Stimulated activated CD8-positive, alpha-beta memory T cell treated with anti-CD3 and anti-CD28 coated beads, Interleukin-7, amount 100 ng/mL, for 24 hours (primary cell): ENCODE data around the gene SALL4.

ENCODE experiments used
- DNase-seq: peaks from one replicate; pipeline ENCODE4 v3.0.0-alpha.2; 2020; ENCODE audit warnings: low read depth

SALL4 gene

GRCh38 chr20:51735728-51736600 is 66.4 kb downstream of the SALL4 start:
- DNase-seq: no peak

GRCh38 chr20:51734876-51735720 is 67.2 kb downstream of the SALL4 start:
- no peak for DNase-seq

GRCh38 chr20:51733070-51733469 is 69.3 kb downstream of the SALL4 start:
- no peak for DNase-seq
